Keratinocyte (primary cell): Measurements from ENCODE around the gene CPLANE2.

Experiments used
- CTCF ChIP-seq, 3 experiments: IDR thresholded peaks in 1 of 3; conservative IDR thresholded peaks in 1 of 3; optimal IDR thresholded peaks in 1 of 3; 2 replicates in 2 of 3; 3 replicates in 1 of 3; pipeline versions ENCODE3 to v1.5.1; 2011; ENCODE audit warnings: low read length in 3 of 3, mild to moderate bottlenecking in 3 of 3, moderate library complexity in 2 of 3, control low read depth in 1 of 3, inconsistent platforms in 1 of 3; ENCODE audit not compliant: insufficient read depth in 2 of 3; ENCODE audit errors: extremely low read depth in 1 of 3
- EZH2 ChIP-seq: IDR thresholded peaks from one replicate; pipeline ENCODE4 v1.6.1; 2012; ENCODE audit warnings: inconsistent platforms, mild to moderate bottlenecking, low read length, moderate library complexity

- TF ChIP-seq CTCF (optimal IDR thresholded peaks at IDR 0.05 in 1 of 3, IDR thresholded peaks at IDR 0.05 in 1 of 3, conservative IDR thresholded peaks at IDR 0.05 in 1 of 3; ENCODE audit: extremely low read depth in 1 of 3, insufficient read depth in 2 of 3, low read length in 3 of 3): no peak
- TF ChIP-seq EZH2: no peak
These were observed 34.4 kb downstream of the CPLANE2 start for GRCh38 chr1:16202281-16203210.
